NCI-H69 (cell line): ENCODE results near the gene KCNMA1.

ENCODE experiments used
- DNase-seq: peaks from one replicate; lab custom pipeline; 2025; lab: John Stamatoyannopoulos, UW

The KCNMA1 gene

GRCh38 chr10:77020426-77021040, 617.1 kb downstream of the KCNMA1 start:
- DNase-seq: no peak

- DNase-seq: no peak
These were observed 620.8 kb downstream of the KCNMA1 start for GRCh38 chr10:77016855-77017254.

- DNase-seq: no peak
These were observed 621.3 kb downstream of the KCNMA1 start for GRCh38 chr10:77016278-77016815.

- DNase-seq: no peak
These were observed 622.2 kb downstream of the KCNMA1 start for GRCh38 chr10:77015360-77015759.

GRCh38 chr10:77012812-77013500, 624.7 kb downstream of the KCNMA1 start:
- DNase-seq: no peak

GRCh38 chr10:77011874-77012811, 625.5 kb downstream of the KCNMA1 start:
- no peak for DNase-seq

- DNase-seq: no peak
These were observed 627.2 kb downstream of the KCNMA1 start for GRCh38 chr10:77010430-77010829.

GRCh38 chr10:77007834-77008233, 629.8 kb downstream of the KCNMA1 start:
- DNase-seq: peak; percentile 35

GRCh38 chr10:77006836-77007511, 630.6 kb downstream of the KCNMA1 start:
- no peak for DNase-seq

- DNase-seq: peak; percentile 9
These were observed 631.7 kb downstream of the KCNMA1 start for GRCh38 chr10:77005871-77006270.

- peak; percentile 76 for DNase-seq
These were observed 632.6 kb downstream of the KCNMA1 start for GRCh38 chr10:77004917-77005564.

- DNase-seq: no peak
These were observed 634.7 kb downstream of the KCNMA1 start for GRCh38 chr10:77002872-77003271.

- DNase-seq: no peak
These were observed 636.4 kb downstream of the KCNMA1 start for GRCh38 chr10:77001206-77001605.

- peak; percentile 96 for DNase-seq
These were observed 639.2 kb downstream of the KCNMA1 start for GRCh38 chr10:76998451-76998850.

GRCh38 chr10:76997631-76998030, 640.0 kb downstream of the KCNMA1 start:
- DNase-seq: no peak

GRCh38 chr10:76995023-76995422, 642.6 kb downstream of the KCNMA1 start:
- DNase-seq: no peak

- no peak for DNase-seq
These were observed 644.4 kb downstream of the KCNMA1 start for GRCh38 chr10:76993213-76993612.

- DNase-seq: no peak
These were observed 645.1 kb downstream of the KCNMA1 start for GRCh38 chr10:76992467-76992866.

GRCh38 chr10:76991621-76992020, 646.0 kb downstream of the KCNMA1 start:
- DNase-seq: no peak

- DNase-seq: no peak
These were observed 647.0 kb downstream of the KCNMA1 start for GRCh38 chr10:76990561-76990960.
